GM13977 (cell line): ENCODE measurements around the gene SNX1.

ENCODE experiments used
- DNase-seq: peaks from one replicate; pipeline ENCODE4 v3.0.0; 2012; ENCODE audit warnings: low spot score
- in situ Hi-C: fragments of 300-500 bp; cut with MboI; formaldehyde crosslinking; loops from one replicate; pipeline ENCODE4 v1.12.0; 2022; ENCODE audit warnings: low sequenced_read_pairs, low pct_unique_long_range_greater_than_20kb, mixed read lengths, inconsistent platforms; ENCODE audit not compliant: unreplicated experiment
- TF ChIP-seq, protein P1 (sequence below): IDR thresholded peaks from 2 replicates; pipeline ENCODE4 v1.5.1; 2012; ENCODE audit warnings: mild to moderate bottlenecking, control low read depth; ENCODE audit not compliant: insufficient read depth; ENCODE audit errors: extremely low read depth, missing control alignments

Gene SNX1

DNA sequence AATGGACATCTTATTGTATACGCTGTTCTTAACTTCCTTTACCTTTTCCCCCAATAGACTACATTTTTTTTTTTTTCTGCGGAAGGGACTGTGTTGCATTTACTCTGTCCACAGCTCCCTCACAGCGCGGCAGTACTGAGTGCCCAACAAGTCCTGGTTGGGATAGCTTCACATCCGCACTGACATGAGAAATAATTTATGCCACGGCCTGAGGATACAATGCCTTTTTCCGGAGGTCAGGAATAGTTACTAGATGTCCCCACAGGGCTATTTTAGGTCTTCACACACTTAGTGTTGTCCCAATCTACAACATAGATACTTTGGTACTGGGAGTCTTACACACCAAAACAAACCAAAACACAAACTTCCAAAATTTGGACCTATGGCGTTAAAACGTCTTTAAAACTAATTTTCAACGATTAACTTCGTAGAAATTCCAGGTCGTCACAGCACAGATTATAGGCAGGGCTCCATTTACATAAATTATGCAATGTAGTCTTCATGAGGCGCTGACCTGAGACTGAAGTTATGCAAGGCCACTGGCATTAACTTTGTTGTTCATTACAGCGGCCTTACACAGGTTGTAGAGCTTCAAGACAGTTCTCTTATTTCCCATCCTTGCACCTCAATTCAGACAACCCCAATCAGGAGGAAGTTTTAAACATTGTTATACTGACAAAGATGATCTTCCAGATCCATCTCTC, 68.0 kb downstream of the SNX1 start:
- in situ Hi-C loops, result no loop called here

GRCh38 chr15:64164436-64164835, 68.7 kb downstream of the SNX1 start:
- TF ChIP-seq, protein P1, sequence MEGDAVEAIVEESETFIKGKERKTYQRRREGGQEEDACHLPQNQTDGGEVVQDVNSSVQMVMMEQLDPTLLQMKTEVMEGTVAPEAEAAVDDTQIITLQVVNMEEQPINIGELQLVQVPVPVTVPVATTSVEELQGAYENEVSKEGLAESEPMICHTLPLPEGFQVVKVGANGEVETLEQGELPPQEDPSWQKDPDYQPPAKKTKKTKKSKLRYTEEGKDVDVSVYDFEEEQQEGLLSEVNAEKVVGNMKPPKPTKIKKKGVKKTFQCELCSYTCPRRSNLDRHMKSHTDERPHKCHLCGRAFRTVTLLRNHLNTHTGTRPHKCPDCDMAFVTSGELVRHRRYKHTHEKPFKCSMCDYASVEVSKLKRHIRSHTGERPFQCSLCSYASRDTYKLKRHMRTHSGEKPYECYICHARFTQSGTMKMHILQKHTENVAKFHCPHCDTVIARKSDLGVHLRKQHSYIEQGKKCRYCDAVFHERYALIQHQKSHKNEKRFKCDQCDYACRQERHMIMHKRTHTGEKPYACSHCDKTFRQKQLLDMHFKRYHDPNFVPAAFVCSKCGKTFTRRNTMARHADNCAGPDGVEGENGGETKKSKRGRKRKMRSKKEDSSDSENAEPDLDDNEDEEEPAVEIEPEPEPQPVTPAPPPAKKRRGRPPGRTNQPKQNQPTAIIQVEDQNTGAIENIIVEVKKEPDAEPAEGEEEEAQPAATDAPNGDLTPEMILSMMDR, result no peak
- DNase-seq, result no peak
- in situ Hi-C loops, result no loop called here

More for the DNA sequence above, 68.0 kb downstream of the SNX1 start:
- TF ChIP-seq, protein P1, result no peak
- DNase-seq, result no peak

DNA sequence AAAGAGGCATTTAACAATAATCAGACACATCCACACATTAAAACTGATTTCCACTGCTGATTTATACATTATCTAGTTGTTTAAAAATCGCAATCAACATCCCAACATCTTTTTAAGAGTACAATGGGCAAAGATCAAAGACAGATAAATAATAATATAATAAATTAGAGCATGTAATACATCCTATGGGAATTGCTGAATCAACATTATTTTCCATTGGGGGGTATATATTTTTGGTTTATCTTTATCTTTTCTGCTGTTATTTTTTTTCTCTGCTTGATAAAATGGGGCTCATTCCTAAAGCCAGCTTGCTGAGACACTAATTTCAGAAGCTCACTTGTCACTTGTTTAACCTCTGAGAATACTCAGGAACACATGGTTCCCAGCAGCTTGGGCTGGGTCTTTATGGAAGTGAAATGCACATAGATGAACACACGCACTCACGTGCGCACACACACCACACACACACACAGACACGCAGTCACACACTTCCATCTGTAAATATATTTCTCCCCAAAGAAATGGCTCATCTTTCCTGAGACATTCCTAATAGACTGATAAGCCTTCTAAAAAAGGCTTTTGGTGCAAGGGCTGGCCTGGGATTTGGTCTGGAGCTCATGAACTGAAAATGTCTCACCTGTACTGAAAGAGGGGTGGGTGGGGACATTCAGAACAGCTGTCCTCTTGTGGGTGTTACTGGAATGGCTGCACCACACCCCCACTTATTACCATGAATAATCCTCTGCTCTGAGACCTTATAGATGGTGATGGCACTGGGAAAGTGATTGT, 70.5 kb downstream of the SNX1 start:
- no peak for DNase-seq
- TF ChIP-seq, protein P1, result no peak

GRCh38 chr15:64180235-64180824, 84.5 kb downstream of the SNX1 start:
- DNase-seq, result peak; percentile 58
- in situ Hi-C loops, result no loop called here
- TF ChIP-seq, protein P1, result no peak

More for the DNA sequence above, 70.5 kb downstream of the SNX1 start:
- in situ Hi-C loops, result no loop called here

DNA sequence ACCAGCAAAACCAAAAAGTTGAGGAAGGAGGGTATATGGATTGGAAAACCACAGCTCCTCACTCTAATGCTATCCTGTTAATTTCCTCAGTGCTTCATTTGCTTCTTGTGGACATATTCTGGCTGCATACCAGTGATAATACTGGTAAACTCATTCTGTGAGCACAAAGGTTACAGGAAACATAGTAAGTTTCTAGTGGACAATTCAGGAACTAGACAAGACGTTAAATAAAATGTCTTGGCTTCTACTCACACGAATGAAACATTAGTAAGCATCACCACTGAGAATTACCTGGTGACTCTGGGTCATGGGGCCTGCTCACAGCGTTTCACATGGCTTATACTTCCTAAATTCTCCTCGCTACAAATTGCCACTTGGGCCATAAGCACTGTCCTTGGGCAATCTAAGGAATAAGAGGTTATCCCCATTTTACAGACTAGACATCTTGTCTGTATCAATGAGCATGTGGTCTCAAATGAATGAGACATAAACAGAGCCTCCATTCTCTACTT, 87.1 kb downstream of the SNX1 start:
- TF ChIP-seq, protein P1, result no peak
- in situ Hi-C loops, result no loop called here
- DNase-seq, result no peak

DNA sequence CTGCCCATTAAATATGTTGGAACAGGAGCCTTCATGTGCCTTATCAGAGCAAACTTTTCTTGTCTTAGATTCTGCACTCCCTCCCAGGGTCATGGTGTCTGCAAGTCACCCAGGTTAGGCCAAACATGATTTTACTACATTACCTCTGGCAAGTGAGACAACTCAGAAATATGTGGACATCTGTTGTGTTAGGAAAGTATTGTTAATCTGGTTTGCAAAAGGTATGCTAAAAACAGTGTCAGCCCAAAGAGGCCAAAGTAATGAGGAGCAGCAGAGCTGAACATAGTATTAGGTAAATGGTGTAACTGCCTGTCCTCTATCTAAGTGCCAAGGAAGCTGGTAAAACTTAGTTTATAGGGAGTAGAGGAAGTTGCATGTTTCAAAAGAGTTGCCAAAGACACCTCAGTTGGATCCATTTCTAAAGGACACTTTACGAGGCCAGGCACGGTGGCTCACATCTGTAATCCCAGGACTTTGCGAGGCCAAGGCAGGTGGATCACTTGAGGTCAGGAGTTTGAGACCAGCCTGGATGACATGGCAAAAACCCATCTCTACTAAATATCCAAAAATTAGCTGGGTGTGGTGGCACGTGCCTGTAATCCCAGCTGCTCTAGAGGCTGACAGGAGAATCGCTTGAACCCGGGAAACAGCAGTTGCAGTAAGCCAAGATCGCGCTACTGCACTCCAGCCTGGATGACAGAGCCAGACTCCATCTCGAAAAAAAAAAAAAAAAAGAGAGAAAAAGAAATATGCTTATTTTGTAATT, 89.5 kb downstream of the SNX1 start:
- in situ Hi-C loops, result no loop called here
- TF ChIP-seq, protein P1, result no peak
- no peak for DNase-seq
